WERI-Rb-1 (cell line): ENCODE results near the gene MYO6.

Experiments
- DNase-seq: peaks from one replicate; pipeline ENCODE4 v3.0.0-alpha.2; 2020
- H3K27ac ChIP-seq: fragments of 250-450 bp; sonication (Bioruptor Pico); 2 replicates; pipeline ENCODE4 v1.5.1; 2020; ENCODE audit warnings: mild to moderate bottlenecking, moderate library complexity
- H3K27me3 ChIP-seq: fragments of 250-450 bp; sonication (Bioruptor Pico); 2 replicates; pipeline ENCODE4 v1.5.1; 2021; ENCODE audit warnings: mild to moderate bottlenecking, low read depth, moderate library complexity; ENCODE audit not compliant: insufficient read depth, severe bottlenecking
- H3K36me3 ChIP-seq: fragments of 250-450 bp; sonication (Bioruptor Pico); 2 replicates; pipeline ENCODE4 v1.5.1; 2020; ENCODE audit warnings: mild to moderate bottlenecking, moderate library complexity
- H3K4me3 ChIP-seq: 2 replicates; pipeline ENCODE4 v1.5.1; 2011; ENCODE audit warnings: low read depth, mild to moderate bottlenecking, control low read depth, low read length
- H3K9me3 ChIP-seq: fragments of 250-450 bp; sonication (Bioruptor Pico); 2 replicates; pipeline ENCODE4 v1.5.1; 2021; ENCODE audit warnings: mild to moderate bottlenecking, moderate library complexity; ENCODE audit not compliant: severe bottlenecking
- CTCF ChIP-seq: IDR thresholded peaks from 2 replicates; pipeline ENCODE4 v1.5.1; 2011; ENCODE audit warnings: low read depth, mild to moderate bottlenecking, control low read depth, inconsistent platforms, low read length

The MYO6 gene

GRCh38 chr6:75775219-75775618 lies 26.2 kb downstream of the MYO6 start:
- no peaks in the 10 kb centered on the region for H3K36me3 ChIP-seq
- TF ChIP-seq CTCF: no peak
- no peak for DNase-seq
- H3K4me3 ChIP-seq: no peak overlapping the region
- H3K27me3 ChIP-seq: no peaks in the 10 kb centered on the region
- H3K9me3 ChIP-seq: no peaks in the 10 kb centered on the region
- H3K27ac ChIP-seq: no peak overlapping the region

- no peaks in the 10 kb centered on the region for H3K27me3 ChIP-seq
- no peaks in the 10 kb centered on the region for H3K9me3 ChIP-seq
- H3K36me3 ChIP-seq: no peaks in the 10 kb centered on the region
- DNase-seq: no peak
- TF ChIP-seq CTCF: no peak
- no peak overlapping the region for H3K27ac ChIP-seq
- no peak overlapping the region for H3K4me3 ChIP-seq
These were observed 27.4 kb downstream of the MYO6 start for GRCh38 chr6:75776461-75776860.

- TF ChIP-seq CTCF: no peak
- no peak overlapping the region for H3K27ac ChIP-seq
- H3K4me3 ChIP-seq: no peak overlapping the region
- no peaks in the 10 kb centered on the region for H3K36me3 ChIP-seq
- no peaks in the 10 kb centered on the region for H3K9me3 ChIP-seq
- no peaks in the 10 kb centered on the region for H3K27me3 ChIP-seq
- DNase-seq: no peak
These were observed 29.7 kb downstream of the MYO6 start for GRCh38 chr6:75778757-75779156.

- H3K27me3 ChIP-seq: no peaks in the 10 kb centered on the region
- no peaks in the 10 kb centered on the region for H3K9me3 ChIP-seq
- H3K4me3 ChIP-seq: no peak overlapping the region
- H3K36me3 ChIP-seq: no peaks in the 10 kb centered on the region
- no peak for DNase-seq
- H3K27ac ChIP-seq: no peak overlapping the region
- no peak for TF ChIP-seq CTCF
These were observed 37.1 kb downstream of the MYO6 start for GRCh38 chr6:75786152-75786551.

GRCh38 chr6:75788894-75789293 lies 39.9 kb downstream of the MYO6 start:
- Histone ChIP-seq H3K4me3 (no peak overlapping the region), H3K27ac (no peak overlapping the region), H3K27me3 (no peaks in the 10 kb centered on the region), H3K9me3 (no peaks in the 10 kb centered on the region), H3K36me3 (no peaks in the 10 kb centered on the region)
- no peak for DNase-seq
- TF ChIP-seq CTCF: no peak

- H3K36me3 ChIP-seq: no peaks in the 10 kb centered on the region
- H3K27me3 ChIP-seq: no peaks in the 10 kb centered on the region
- H3K9me3 ChIP-seq: no peaks in the 10 kb centered on the region
- no peak for DNase-seq
- no peak overlapping the region for H3K27ac ChIP-seq
- no peak for TF ChIP-seq CTCF
- no peak overlapping the region for H3K4me3 ChIP-seq
These were observed 42.8 kb downstream of the MYO6 start for GRCh38 chr6:75791881-75792280.
